CD4-positive, alpha-beta T cell treated with Interleukin-17A for 4 hours (primary cell): ENCODE measurements around the gene CEACAM16.

Source experiments
- DNase-seq: peaks from one replicate; pipeline ENCODE4 v3.0.0-alpha.2; 2020; ENCODE audit warnings: mixed read lengths

Gene CEACAM16

GRCh38 chr19:44726465-44726864 lies 27.5 kb downstream of the CEACAM16 start:
- DNase-seq: no peak

GRCh38 chr19:44728178-44728577 lies 29.2 kb downstream of the CEACAM16 start:
- DNase-seq: no peak

GRCh38 chr19:44729516-44730033 lies 30.6 kb downstream of the CEACAM16 start:
- no peak for DNase-seq

GRCh38 chr19:44731081-44731480 lies 32.1 kb downstream of the CEACAM16 start:
- DNase-seq: no peak

GRCh38 chr19:44731622-44732021 lies 32.7 kb downstream of the CEACAM16 start:
- DNase-seq: no peak

- no peak for DNase-seq
These were observed 33.5 kb downstream of the CEACAM16 start for GRCh38 chr19:44732235-44733014.

GRCh38 chr19:44734357-44734756 lies 35.4 kb downstream of the CEACAM16 start:
- no peak for DNase-seq

- DNase-seq: no peak
These were observed 36.1 kb downstream of the CEACAM16 start for GRCh38 chr19:44735011-44735410.

GRCh38 chr19:44737238-44738071 lies 38.5 kb downstream of the CEACAM16 start:
- DNase-seq: no peak

- no peak for DNase-seq
These were observed 39.2 kb downstream of the CEACAM16 start for GRCh38 chr19:44738136-44738535.

GRCh38 chr19:44738603-44739558 lies 39.9 kb downstream of the CEACAM16 start:
- no peak for DNase-seq

- no peak for DNase-seq
These were observed 41.4 kb downstream of the CEACAM16 start for GRCh38 chr19:44740351-44740824.

GRCh38 chr19:44741258-44741731 lies 42.3 kb downstream of the CEACAM16 start:
- DNase-seq: no peak

GRCh38 chr19:44741841-44742329 lies 42.9 kb downstream of the CEACAM16 start:
- peak; percentile 32 for DNase-seq

- DNase-seq: no peak
These were observed 43.5 kb downstream of the CEACAM16 start for GRCh38 chr19:44742330-44743061.

GRCh38 chr19:44744871-44745332 lies 46.0 kb downstream of the CEACAM16 start:
- DNase-seq: no peak

GRCh38 chr19:44745341-44745831 lies 46.4 kb downstream of the CEACAM16 start:
- DNase-seq: no peak

GRCh38 chr19:44745887-44746600 lies 47.1 kb downstream of the CEACAM16 start:
- DNase-seq: no peak

- DNase-seq: no peak
These were observed 47.6 kb downstream of the CEACAM16 start for GRCh38 chr19:44746616-44746945.

- peak; percentile 96 for DNase-seq
These were observed 48.2 kb downstream of the CEACAM16 start for GRCh38 chr19:44746946-44747738.
